Urinary bladder (tissue), 4 donors: Measurements from ENCODE around the gene SLC12A4. TPM values are rescaled to one million over a fixed set of nuclear protein-coding genes. Genes with fewer than 3 reads are reported as not detected.
"Not testable (repeated sequence)": the region's sequence is repeated elsewhere in the genome, so short reads cannot be mapped to it uniquely, and the experiment has no call there.

Experiments used
- DNase-seq: peaks from one replicate; pipeline ENCODE4 v3.0.0-alpha.2; 2015; ENCODE audit errors: extremely low spot score
- H3K27ac ChIP-seq: one replicate; pipeline ENCODE4 v1.5.1; 2013; ENCODE audit warnings: low read depth, mild to moderate bottlenecking, moderate library complexity
- H3K36me3 ChIP-seq: one replicate; pipeline ENCODE4 v1.6.1; 2013; ENCODE audit warnings: mild to moderate bottlenecking, moderate library complexity; ENCODE audit not compliant: insufficient read depth
- H3K4me1 ChIP-seq: one replicate; pipeline ENCODE4 v1.6.1; 2013; ENCODE audit warnings: mild to moderate bottlenecking, moderate library complexity; ENCODE audit not compliant: insufficient read depth
- H3K4me3 ChIP-seq: one replicate; pipeline ENCODE4 v1.5.1; 2013; ENCODE audit warnings: low read depth, low read length
- WGBS: extraction: QIAGEN DNeasy Blood & Tissue Kit; methylation state at CpG from one replicate; pipeline ENCODE4 v1.1.7; 2013; 5-methylcytosine and 5-hydroxymethylcytosine counted together
- polyA plus RNA-seq: library from polyadenylated mRNA; stranded (reverse); fragments of 200-250 nt; gene quantifications from one replicate; pipeline ENCODE4 v1.2.3, GENCODE V29; 2013
- total RNA-seq: library from RNA; depleted of rRNA; stranded (reverse); fragments of >200 nt; gene quantifications from one replicate; pipeline ENCODE4 v1.2.3, GENCODE V29; 2014
- donor health status: healthy with polysubstance abuse.
- donor health status: healthy.

The SLC12A4 gene
- total and polyA plus RNA-seq, 2 donors = 42.4 to 50.7 TPM

DNA sequence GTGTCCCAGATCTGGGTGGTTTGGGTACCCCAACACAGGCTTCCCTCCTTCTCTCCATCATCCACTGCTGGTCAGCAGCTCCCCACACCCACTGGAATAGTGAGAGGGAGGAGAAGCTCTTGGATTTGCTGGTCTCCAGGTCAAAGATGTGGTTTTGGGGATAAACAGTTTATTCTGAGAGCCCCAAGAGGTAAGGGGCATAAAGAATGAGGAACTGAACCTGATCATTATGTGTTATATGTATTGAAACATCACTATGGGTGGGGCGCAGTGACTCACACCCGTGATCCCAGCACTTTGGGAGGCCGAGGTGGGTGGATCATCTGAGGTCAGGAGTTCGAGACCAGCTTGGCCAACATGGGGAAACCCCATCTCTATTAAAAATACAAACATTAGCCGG is 27.0 kb upstream of the SLC12A4 start:
- Histone ChIP-seq H3K4me1 (no peaks in the 10 kb centered on the region), H3K36me3 (no peaks in the 10 kb centered on the region), H3K4me3 (no peak overlapping the region), H3K27ac (no peak overlapping the region)
- 77% methylated on average over 5 of the region's 5 CpGs for WGBS
- no peak for DNase-seq

DNA sequence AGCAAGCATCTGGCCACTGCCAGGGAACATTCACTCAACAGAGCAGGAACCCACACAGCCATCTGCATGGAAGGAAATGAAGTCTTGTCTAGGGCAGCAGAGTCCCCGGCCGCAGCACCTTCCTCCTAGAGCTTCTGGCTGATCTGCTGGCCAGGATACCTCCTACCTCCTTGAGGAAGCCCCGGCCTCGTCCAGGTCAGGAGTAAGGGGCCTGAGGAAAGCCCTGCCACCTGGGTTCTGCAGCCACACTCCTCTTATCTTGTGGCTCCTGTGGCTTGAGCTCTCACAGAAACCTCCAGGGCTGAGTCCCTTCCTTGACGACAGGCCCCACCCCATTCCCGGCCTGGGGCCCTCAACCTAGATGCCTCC is 25.6 kb upstream of the SLC12A4 start:
- H3K36me3 ChIP-seq, DNase-seq, H3K27ac ChIP-seq, H3K4me1 ChIP-seq, H3K4me3 ChIP-seq: not testable (repeated sequence)
- WGBS = 85% methylated on average over 6 of the region's 6 CpGs

DNA sequence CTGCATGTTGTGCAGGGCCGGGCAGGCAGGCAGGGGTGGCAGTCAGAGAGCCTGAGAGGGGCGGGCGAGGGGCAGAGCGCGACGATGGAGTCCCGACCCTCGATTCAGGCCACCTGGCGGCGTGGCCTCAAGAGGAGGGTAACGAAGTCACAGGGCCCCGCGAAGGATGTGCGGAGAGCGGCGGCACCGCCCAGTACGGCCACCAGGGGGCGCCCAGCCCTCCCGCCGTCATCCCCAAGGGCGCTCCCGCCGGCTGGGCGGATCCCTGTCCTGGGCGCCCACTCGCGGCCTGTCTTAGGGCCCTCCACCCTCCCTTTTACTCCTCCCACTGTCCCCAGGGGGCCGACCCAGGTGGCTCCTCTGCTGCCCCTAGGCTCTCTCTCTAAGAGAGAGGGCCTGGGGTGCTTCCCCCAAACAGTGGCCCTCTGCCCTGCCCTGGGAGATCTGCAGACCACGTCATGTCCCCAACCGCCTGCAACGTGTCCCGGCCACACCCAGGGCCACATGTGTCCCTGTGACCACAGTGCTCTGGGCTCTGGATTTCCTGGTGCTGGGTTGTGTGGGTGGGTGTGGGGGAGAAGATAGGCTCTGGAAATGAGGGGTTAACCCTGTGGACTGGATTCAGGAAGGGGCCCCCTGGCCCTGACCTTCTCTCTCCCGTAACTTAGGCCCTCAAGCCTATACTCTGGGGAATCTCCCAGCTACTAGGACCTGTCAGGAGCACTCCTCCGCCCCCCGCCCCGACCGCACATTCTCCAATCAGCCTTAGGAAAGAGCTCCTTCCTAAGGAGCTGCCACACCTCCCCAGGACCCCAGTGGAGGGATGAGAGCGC is 25.0 kb upstream of the SLC12A4 start:
- WGBS = 13% methylated on average over 39 of the region's 39 CpGs
- no peak overlapping the region for H3K27ac ChIP-seq
- peak overlapping the region; percentile 22 for H3K4me3 ChIP-seq
- DNase-seq = no peak
- H3K36me3 ChIP-seq = no peaks in the 10 kb centered on the region
- no peaks in the 10 kb centered on the region for H3K4me1 ChIP-seq

DNA sequence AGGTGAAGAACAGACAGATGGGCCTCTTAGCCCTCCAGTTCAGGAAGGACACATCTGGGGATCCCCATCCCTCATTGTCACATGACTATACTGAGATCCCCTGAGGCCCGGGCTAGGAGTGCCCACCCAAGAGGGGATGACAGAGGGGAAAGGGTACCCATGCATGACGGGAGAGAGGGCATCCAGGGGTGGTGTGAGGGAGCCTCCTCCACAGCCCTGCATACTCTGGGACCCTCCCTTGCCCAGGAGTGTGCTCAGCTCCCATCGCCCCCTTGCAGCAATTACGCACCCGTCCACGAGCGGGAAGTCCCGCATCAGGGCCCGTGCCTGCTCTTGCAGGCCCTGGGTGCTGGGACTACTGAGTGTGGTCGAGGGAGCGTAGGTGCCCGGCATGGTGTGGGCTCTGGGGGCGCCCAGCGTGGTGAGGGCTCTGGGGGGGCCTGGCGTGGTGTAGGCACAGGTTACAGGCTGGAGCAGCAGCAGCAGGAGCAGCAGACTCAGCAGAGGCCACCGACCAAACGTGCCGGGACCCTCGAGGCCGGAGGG is 24.3 kb upstream of the SLC12A4 start:
- Histone ChIP-seq H3K27ac (no peak overlapping the region), H3K4me3 (no peak overlapping the region), H3K4me1 (no peaks in the 10 kb centered on the region), H3K36me3 (no peaks in the 10 kb centered on the region)
- 78% methylated on average over 20 of the region's 20 CpGs for WGBS
- no peak for DNase-seq

DNA sequence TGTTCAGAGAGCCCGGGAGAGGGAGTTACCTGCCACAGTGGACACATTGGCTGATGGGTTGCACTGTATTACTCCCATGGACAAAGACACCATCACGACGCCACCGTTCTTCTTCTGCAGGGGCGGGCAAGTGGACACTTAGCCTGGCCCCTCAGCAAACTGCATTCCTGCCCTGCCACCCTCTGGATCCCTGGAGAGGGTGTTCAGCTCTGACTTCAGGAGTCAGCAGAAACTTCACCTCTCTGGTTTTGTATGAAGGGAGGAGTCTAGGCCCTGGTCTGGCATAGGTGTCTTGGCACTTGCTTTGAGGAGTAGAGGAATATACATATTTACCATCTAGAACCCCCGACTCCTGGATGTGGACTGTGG is 21.6 kb upstream of the SLC12A4 start:
- no peak for DNase-seq
- no peak overlapping the region for H3K4me3 ChIP-seq
- H3K27ac ChIP-seq = no peak overlapping the region
- no peaks in the 10 kb centered on the region for H3K4me1 ChIP-seq
- no peaks in the 10 kb centered on the region for H3K36me3 ChIP-seq
- 73% methylated on average over 6 of the region's 6 CpGs for WGBS

DNA sequence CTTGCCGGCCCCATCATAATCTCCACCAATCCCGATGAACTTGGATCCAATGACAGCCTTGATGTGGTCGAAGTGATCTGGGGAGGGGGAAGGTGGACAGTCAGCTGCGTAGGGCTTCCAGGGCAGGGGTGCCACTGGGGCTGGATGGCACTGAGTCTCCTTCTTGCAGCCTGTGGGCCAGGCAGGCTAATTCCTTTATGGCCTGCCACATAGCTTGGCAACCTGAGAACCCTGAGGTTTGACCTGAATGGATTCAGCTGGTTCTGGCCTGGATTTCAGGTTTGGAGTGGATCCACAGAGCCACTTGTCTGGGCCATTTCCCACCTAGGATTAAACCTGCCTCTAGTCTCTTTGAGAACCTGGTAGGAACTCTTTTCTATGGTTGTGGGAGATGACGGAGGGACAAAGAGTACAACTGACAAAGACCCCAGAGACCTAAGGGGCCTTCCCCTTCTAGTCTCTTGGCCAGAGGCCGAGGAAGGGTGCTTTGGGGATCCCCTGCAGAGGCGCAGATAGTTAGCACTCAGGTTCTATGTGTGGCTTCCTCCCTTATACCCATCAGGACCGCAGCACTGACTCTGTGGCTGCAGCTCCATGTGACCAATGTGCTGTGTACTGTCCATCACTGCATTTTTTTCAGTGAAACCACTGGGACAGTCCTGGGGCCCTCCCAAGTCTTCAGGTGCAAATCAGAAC is 21.0 kb upstream of the SLC12A4 start:
- Histone ChIP-seq H3K4me3 (no peak overlapping the region), H3K4me1 (no peaks in the 10 kb centered on the region), H3K27ac (no peak overlapping the region), H3K36me3 (no peaks in the 10 kb centered on the region)
- DNase-seq = no peak
- 79% methylated on average over 8 of the region's 8 CpGs for WGBS

DNA sequence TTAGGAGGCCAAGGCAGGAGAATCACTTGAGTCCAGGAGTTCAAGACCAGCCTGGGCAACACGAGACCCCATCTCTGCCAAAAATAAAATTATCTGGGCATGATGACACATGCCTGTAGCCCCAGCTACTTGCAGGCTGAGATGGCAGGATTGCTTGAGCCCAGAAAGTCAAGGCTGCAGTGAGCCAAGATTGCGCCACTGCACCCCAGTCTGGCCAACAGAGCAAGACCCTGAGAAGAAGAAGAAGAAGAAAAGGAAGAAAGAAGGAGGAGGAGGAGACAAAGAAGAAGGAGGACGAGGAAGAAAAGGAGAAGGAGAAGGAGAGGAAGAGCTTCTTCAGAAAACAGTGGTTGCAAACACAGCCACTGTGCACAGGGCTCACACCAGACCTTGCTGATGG is 20.2 kb upstream of the SLC12A4 start:
- 76% methylated on average over 3 of the region's 3 CpGs for WGBS
- Histone ChIP-seq H3K27ac (no peak overlapping the region), H3K4me1 (no peaks in the 10 kb centered on the region), H3K36me3 (no peaks in the 10 kb centered on the region), H3K4me3 (no peak overlapping the region)
- no peak for DNase-seq

DNA sequence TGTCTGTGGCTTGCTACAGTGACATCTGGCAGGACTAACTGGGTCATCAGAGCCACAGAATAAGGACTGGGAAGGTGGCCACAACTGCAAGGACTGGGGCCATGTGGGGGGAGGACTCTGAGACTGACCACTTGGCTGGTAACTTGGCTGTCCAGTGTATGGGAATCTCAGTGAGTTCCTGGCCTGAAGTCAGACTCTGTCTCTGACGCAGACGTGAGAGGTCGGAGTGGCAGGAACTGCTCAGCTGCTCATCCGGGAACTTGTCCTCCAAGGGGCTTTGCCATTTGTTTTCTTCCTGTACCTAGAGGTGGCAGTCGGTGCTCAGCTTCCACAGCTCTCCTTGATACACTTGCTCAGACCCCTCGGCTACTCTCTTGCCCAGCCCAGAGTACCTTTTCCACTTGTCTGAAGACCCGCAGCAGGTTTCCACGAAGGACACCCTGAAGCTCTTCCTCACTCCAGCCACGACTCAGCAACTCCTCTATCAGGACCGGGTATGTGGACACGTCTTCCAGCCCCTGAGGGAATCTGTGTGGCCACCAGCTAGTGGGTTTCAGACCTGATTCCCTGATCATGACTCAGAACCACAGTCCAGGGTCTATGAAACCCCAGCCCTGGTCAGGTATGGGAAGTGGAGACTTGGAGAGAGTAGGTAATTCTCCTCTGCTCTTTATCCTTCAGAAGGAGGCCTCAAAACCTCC is 19.2 kb upstream of the SLC12A4 start:
- no peaks in the 10 kb centered on the region for H3K36me3 ChIP-seq
- no peaks in the 10 kb centered on the region for H3K4me1 ChIP-seq
- DNase-seq = no peak
- no peak overlapping the region for H3K27ac ChIP-seq
- WGBS = 69% methylated on average over 11 of the region's 11 CpGs
- H3K4me3 ChIP-seq = no peak overlapping the region

GRCh38 chr16:67986949-67987348 is 18.5 kb upstream of the SLC12A4 start:
- Histone ChIP-seq H3K36me3 (no peaks in the 10 kb centered on the region), H3K4me3 (no peak overlapping the region), H3K4me1 (no peaks in the 10 kb centered on the region), H3K27ac (no peak overlapping the region)
- 86% methylated on average over 5 of the region's 5 CpGs for WGBS
- no peak for DNase-seq

GRCh38 chr16:67982011-67982696 is 13.7 kb upstream of the SLC12A4 start:
- DNase-seq = no peak
- Histone ChIP-seq H3K4me1 (no peaks in the 10 kb centered on the region), H3K27ac (no peak overlapping the region), H3K36me3 (no peaks in the 10 kb centered on the region), H3K4me3 (no peak overlapping the region)
- 95% methylated on average over 49 of the region's 49 CpGs for WGBS

DNA sequence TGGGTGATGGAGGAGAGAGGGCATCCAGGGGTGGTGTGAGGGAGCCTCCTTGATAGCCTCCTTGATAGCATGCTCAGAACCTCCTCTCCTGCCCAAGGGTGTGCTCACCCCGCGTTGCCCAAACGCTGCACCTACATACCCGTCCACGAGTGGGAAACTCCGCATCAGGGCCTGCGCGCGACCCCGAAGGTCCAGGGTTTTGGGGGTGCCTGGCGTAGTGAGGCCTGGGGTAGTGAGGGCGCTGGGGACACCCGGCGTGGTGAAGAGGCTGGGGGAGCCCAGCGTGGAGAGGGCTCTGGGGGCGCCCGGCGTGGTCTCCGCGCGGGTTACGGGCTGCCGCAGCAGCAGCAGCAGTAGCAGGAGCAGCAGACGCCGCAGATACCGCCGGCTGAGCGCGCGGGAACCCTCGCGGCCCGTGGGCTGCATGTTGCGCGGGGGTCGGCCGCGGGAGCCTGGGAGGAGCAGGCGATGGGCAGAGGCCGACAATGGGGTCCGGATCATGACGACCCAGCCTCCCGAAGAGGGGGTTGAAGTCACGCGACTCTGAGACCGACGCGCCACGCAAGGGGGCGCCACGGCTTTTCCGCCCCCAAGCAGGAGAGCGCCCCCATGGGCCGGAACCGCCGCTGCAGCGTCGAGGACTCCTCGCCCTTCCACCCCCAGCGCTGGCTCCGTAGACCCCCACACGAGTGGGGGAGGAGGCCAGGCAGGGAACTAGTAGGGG is 11.7 kb upstream of the SLC12A4 start, which contains the start of gene DPEP3:
TSS of gene DPEP3 (minus strand) at position 545 of the 724 bp plus-strand sequence. CDS start at position 426, 119 bp downstream.
- 58% methylated on average over 62 of the region's 62 CpGs for WGBS
- no peaks in the 10 kb centered on the region for H3K4me1 ChIP-seq

DNA sequence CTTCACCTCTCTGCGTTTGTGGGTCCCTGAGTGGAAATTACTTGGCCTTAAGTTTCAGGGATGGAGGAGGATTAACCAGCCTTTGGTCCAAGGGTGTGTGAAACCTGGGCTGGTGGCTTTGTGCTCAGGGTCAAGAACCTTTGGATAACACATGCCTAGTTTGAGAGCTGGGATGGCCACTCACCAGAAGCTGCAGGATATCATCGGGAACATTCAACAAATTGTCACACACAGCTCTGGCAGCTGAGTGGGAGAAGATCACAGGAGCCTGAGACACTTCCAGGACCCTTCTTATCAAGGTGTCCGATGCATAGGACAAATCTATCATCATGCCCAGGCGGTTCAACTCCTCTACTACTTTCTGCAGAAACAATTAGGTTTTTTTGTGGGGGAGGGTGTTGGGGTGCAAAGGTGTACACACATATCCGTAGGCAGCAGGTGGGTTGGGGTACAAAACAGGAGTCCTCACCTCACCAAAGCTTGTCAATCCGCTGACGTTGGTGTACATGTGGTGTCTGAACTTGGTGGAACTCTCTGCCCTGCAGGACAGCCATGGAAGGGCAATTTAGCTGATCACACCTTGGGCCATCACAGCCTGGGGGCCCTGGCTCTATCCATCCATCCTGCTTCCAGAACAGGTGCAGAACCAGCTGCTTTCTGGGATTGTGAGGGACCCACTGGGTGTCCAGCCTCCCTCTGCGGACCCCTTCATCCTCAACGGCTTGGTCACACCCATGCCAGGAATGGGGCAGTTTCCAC is 9.2 kb upstream of the SLC12A4 start:
- no peak overlapping the region for H3K4me3 ChIP-seq
- no peaks in the 10 kb centered on the region for H3K4me1 ChIP-seq
- DNase-seq = no peak
- 79% methylated on average over 9 of the region's 9 CpGs for WGBS
- H3K36me3 ChIP-seq = no peaks in the 10 kb centered on the region
- no peak overlapping the region for H3K27ac ChIP-seq

More for the DNA sequence above, 11.7 kb upstream of the SLC12A4 start, which contains the start of gene DPEP3:
- Histone ChIP-seq H3K4me3 (no peak within 1 kb of the TSS), H3K27ac (no peak within 1 kb of the TSS), H3K36me3 (no peaks in the 10 kb centered on the region)
- DNase-seq = no peak
